WTC11 (cell line): ENCODE measurements around the gene GDPD4. TPM values are rescaled to one million over a fixed set of nuclear protein-coding genes. Genes with fewer than 3 reads are reported as not detected.

Experiments
- ATAC-seq: fragments of 200-7000 bp; cut with Tn5 transposase; 2 replicates; pipeline ENCODE4 v1.10.0; 2021; ENCODE audit warnings: mild to moderate bottlenecking, moderate library complexity
- CTCF ChIA-PET: fragments of 300-600 bp; sonication (Branson Sonifier 250); formaldehyde crosslinking; loops from one replicate; lab custom pipeline; 2021; ENCODE audit warnings: antibody characterized with exemption; lab: Charles Lee
- POLR2A ChIA-PET: fragments of 350-600 bp; sonication (Branson Sonifier 250); formaldehyde crosslinking; loops from one replicate; lab custom pipeline; 2021; ENCODE audit warnings: antibody characterized with exemption; lab: Charles Lee
- DNase-seq: peaks from one replicate; pipeline ENCODE4 v3.0.0; 2021; ENCODE audit warnings: low spot score
- H3K27ac Mint-ChIP-seq: 2 replicates; pipeline ENCODE4 v1.8.0; 2021; ENCODE audit warnings: mixed read lengths
- H3K27me3 Mint-ChIP-seq: 2 replicates; pipeline ENCODE4 v1.8.0; 2021; ENCODE audit warnings: low read depth, mild to moderate bottlenecking, moderate library complexity, mixed read lengths
- H3K36me3 Mint-ChIP-seq: 2 replicates; pipeline ENCODE4 v1.8.0; 2021; ENCODE audit warnings: mixed read lengths
- H3K4me1 Mint-ChIP-seq: 2 replicates; pipeline ENCODE4 v1.8.0; 2022; ENCODE audit warnings: mixed read lengths
- H3K4me3 Mint-ChIP-seq: 2 replicates; pipeline ENCODE4 v1.8.0; 2021; ENCODE audit warnings: mild to moderate bottlenecking, moderate library complexity, mixed read lengths
- H3K9me3 Mint-ChIP-seq: 2 replicates; pipeline ENCODE4 v1.8.0; 2021; ENCODE audit warnings: mixed read lengths
- CREM ChIP-seq: sonication (generic); formaldehyde crosslinking; IDR thresholded peaks from 2 replicates; pipeline ENCODE4 v1.8.1; 2022; ENCODE audit warnings: mild to moderate bottlenecking, missing genetic modification reagents, moderate library complexity
- EMX1 ChIP-seq: fragments of 250-450 bp; sonication (Bioruptor Pico); IDR thresholded peaks from 2 replicates; pipeline ENCODE4 v1.8.0; 2021; ENCODE audit warnings: mild to moderate bottlenecking
- ESRRA ChIP-seq: sonication (generic); formaldehyde crosslinking; IDR thresholded peaks from 2 replicates; pipeline ENCODE4 v1.8.1; 2022; ENCODE audit warnings: mild to moderate bottlenecking, missing genetic modification reagents, borderline replicate concordance
- KAT7 ChIP-seq: sonication (generic); formaldehyde crosslinking; IDR thresholded peaks from 2 replicates; pipeline ENCODE4 v1.8.1; 2023; ENCODE audit warnings: missing genetic modification reagents, mild to moderate bottlenecking, borderline replicate concordance
- MYBL2 ChIP-seq: sonication (generic); formaldehyde crosslinking; IDR thresholded peaks from 2 replicates; pipeline ENCODE4 v1.8.1; 2023; ENCODE audit warnings: mild to moderate bottlenecking, moderate library complexity, missing genetic modification reagents
- TCF7 ChIP-seq: sonication (generic); formaldehyde crosslinking; IDR thresholded peaks from 2 replicates; pipeline ENCODE4 v1.8.0; 2022; ENCODE audit warnings: mild to moderate bottlenecking, low read depth, missing genetic modification reagents, moderate library complexity
- ZBTB21 ChIP-seq: sonication (generic); formaldehyde crosslinking; IDR thresholded peaks from 2 replicates; pipeline ENCODE4 v1.8.1; 2023; ENCODE audit warnings: mild to moderate bottlenecking, missing genetic modification reagents, borderline replicate concordance
- ZNF121 ChIP-seq: sonication (generic); formaldehyde crosslinking; IDR thresholded peaks from 2 replicates; pipeline ENCODE4 v1.8.0; 2023; ENCODE audit warnings: missing genetic modification reagents
- ZNF219 ChIP-seq: sonication (generic); formaldehyde crosslinking; IDR thresholded peaks from 2 replicates; pipeline ENCODE4 v1.8.0; 2023; ENCODE audit warnings: missing genetic modification reagents, mild to moderate bottlenecking, borderline replicate concordance
- total RNA-seq: library from RNA; stranded (reverse); gene quantifications from 3 replicates; pipeline ENCODE4 v1.2.3, GENCODE V29; 2021
- TF ChIP-seq, protein P1 (sequence below): sonication (generic); formaldehyde crosslinking; IDR thresholded peaks from 2 replicates; pipeline ENCODE4 v1.8.1; 2022; ENCODE audit warnings: mild to moderate bottlenecking, moderate library complexity, missing genetic modification reagents
- TF ChIP-seq, protein P2 (sequence below): fragments of 250-450 bp; sonication (Bioruptor Pico); IDR thresholded peaks from 2 replicates; pipeline ENCODE4 v1.9.0; 2021; ENCODE audit warnings: moderate library complexity, mild to moderate bottlenecking, inconsistent platforms, borderline replicate concordance
- TF ChIP-seq, protein P3 (sequence below): sonication (generic); formaldehyde crosslinking; IDR thresholded peaks from 2 replicates; pipeline ENCODE4 v1.8.1; 2023; ENCODE audit warnings: mild to moderate bottlenecking, missing genetic modification reagents, moderate library complexity
- TF ChIP-seq, protein P4 (sequence below): sonication (generic); formaldehyde crosslinking; IDR thresholded peaks from 2 replicates; pipeline ENCODE4 v1.8.1; 2023; ENCODE audit warnings: mild to moderate bottlenecking, missing genetic modification reagents
- TF ChIP-seq, protein P5 (sequence below): sonication (generic); formaldehyde crosslinking; IDR thresholded peaks from 2 replicates; pipeline ENCODE4 v1.8.1; 2023; ENCODE audit warnings: mild to moderate bottlenecking, missing genetic modification reagents
- TF ChIP-seq, protein P6 (sequence below): sonication (generic); formaldehyde crosslinking; IDR thresholded peaks from 2 replicates; pipeline ENCODE4 v1.8.0; 2023; ENCODE audit warnings: missing genetic modification reagents
- TF ChIP-seq, protein P7 (sequence below): fragments of 250-450 bp; sonication (Bioruptor Pico); IDR thresholded peaks from 2 replicates; pipeline ENCODE4 v1.9.0; 2021; ENCODE audit warnings: mild to moderate bottlenecking
- TF ChIP-seq, protein P8 (sequence below): sonication (generic); formaldehyde crosslinking; IDR thresholded peaks from 2 replicates; pipeline ENCODE4 v1.8.0; 2022; ENCODE audit warnings: mild to moderate bottlenecking, missing genetic modification reagents

GDPD4 gene
- total RNA-seq, 1 experiment from 2014 or later: not detected

DNA sequence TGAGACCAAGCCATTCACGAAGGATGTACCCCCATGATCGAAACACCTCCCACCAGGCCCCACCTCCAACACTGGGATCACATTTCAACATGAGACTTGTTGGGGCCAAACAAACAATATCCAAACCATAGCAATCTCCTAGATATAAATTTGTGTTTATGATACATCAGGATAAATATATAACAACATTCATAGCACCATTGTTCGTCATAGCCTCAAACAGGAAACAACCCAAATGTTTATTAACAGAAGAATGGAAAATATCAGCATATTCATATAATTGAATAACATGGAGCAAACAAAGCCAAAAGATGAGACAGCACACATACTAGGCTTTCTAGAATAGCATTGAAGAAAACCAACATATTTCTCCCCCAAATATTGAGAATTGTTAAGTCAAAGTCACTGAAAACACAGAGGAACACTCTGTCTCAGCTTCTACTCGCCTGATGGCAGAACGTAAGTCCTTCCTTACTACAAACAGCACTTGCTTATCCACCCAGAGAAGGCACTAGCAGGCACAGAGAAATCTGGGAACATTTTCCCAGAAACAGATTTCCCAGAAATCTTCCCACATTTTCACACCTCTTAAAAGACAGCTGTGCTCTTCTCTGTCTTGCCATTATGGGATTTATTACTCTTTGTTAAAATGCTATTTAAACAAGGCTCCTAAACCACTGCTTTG lies 8.1 kb upstream of the GDPD4 start:
- TF ChIP-seq, protein P1, sequence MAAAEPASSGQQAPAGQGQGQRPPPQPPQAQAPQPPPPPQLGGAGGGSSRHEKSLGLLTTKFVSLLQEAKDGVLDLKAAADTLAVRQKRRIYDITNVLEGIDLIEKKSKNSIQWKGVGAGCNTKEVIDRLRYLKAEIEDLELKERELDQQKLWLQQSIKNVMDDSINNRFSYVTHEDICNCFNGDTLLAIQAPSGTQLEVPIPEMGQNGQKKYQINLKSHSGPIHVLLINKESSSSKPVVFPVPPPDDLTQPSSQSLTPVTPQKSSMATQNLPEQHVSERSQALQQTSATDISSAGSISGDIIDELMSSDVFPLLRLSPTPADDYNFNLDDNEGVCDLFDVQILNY (CRISPR knock-in tag): no peak
- TF ChIP-seq, protein P2, sequence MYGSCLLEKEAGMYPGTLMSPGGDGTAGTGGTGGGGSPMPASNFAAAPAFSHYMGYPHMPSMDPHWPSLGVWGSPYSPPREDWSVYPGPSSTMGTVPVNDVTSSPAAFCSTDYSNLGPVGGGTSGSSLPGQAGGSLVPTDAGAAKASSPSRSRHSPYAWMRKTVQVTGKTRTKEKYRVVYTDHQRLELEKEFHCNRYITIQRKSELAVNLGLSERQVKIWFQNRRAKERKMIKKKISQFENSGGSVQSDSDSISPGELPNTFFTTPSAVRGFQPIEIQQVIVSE (CRISPR knock-in tag): no peak
- TF ChIP-seq, protein P3, sequence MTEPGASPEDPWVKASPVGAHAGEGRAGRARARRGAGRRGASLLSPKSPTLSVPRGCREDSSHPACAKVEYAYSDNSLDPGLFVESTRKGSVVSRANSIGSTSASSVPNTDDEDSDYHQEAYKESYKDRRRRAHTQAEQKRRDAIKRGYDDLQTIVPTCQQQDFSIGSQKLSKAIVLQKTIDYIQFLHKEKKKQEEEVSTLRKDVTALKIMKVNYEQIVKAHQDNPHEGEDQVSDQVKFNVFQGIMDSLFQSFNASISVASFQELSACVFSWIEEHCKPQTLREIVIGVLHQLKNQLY (CRISPR knock-in tag): no peak
- no peak for TF ChIP-seq EMX1 (CRISPR knock-in tag)
- TF ChIP-seq, protein P4, sequence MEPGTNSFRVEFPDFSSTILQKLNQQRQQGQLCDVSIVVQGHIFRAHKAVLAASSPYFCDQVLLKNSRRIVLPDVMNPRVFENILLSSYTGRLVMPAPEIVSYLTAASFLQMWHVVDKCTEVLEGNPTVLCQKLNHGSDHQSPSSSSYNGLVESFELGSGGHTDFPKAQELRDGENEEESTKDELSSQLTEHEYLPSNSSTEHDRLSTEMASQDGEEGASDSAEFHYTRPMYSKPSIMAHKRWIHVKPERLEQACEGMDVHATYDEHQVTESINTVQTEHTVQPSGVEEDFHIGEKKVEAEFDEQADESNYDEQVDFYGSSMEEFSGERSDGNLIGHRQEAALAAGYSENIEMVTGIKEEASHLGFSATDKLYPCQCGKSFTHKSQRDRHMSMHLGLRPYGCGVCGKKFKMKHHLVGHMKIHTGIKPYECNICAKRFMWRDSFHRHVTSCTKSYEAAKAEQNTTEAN: no peak
- no peak for TF ChIP-seq TCF7 (CRISPR knock-in tag)
- TF ChIP-seq ESRRA (CRISPR knock-in tag): no peak
- TF ChIP-seq ZNF219 (CRISPR knock-in tag): no peak
- TF ChIP-seq, protein P5, sequence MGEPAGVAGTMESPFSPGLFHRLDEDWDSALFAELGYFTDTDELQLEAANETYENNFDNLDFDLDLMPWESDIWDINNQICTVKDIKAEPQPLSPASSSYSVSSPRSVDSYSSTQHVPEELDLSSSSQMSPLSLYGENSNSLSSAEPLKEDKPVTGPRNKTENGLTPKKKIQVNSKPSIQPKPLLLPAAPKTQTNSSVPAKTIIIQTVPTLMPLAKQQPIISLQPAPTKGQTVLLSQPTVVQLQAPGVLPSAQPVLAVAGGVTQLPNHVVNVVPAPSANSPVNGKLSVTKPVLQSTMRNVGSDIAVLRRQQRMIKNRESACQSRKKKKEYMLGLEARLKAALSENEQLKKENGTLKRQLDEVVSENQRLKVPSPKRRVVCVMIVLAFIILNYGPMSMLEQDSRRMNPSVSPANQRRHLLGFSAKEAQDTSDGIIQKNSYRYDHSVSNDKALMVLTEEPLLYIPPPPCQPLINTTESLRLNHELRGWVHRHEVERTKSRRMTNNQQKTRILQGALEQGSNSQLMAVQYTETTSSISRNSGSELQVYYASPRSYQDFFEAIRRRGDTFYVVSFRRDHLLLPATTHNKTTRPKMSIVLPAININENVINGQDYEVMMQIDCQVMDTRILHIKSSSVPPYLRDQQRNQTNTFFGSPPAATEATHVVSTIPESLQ: no peak
- H3K27me3 Mint-ChIP-seq: no peaks in the 10 kb centered on the region
- ChIA-PET CTCF (interaction anchor here (0.7 kb wide), 1 partner anchor 218 kb away, joined by 3 read pairs; no protein-coding TSS in a partner anchor), POLR2A (no interaction called here)
- ATAC-seq (no peak), DNase-seq (no peak)
- H3K27ac Mint-ChIP-seq: no peak overlapping the region; the same call in 1 of the 2 replicates
- no peaks in the 10 kb centered on the region for H3K9me3 Mint-ChIP-seq
- H3K36me3 Mint-ChIP-seq: no peaks in the 10 kb centered on the region
- H3K4me3 Mint-ChIP-seq: no peak overlapping the region
- H3K4me1 Mint-ChIP-seq: peaks cover 11% of the 10 kb centered on the region

DNA sequence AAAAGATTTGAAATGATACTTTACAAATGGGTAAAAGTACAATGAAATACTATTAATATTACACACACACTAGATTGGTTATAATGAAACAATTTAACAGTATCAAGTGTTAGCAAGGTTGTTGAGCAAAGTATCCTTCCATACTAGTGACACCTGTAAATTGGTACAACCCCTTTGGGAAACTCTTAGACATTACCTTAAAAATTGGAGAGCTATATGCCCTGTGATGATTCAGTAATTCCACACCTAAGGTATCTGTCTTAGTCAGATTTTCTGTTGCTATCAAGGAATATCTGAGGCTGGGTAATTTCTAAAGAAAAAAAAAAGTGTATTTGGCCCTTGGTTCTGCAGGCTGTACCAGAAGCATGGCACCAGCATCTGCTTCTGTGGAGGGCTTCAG lies 7.4 kb upstream of the GDPD4 start:
- Mint-ChIP-seq H3K4me1 (peaks cover 11% of the 10 kb centered on the region), H3K4me3 (no peak overlapping the region), H3K9me3 (no peaks in the 10 kb centered on the region), H3K27ac (no peak overlapping the region; the same call in 1 of the 2 replicates), H3K36me3 (no peaks in the 10 kb centered on the region), H3K27me3 (no peaks in the 10 kb centered on the region)
- no peak for ATAC-seq
- ChIA-PET POLR2A (interaction anchor here (0.6 kb wide), 1 partner anchor 71 kb away, joined by 3 read pairs; no protein-coding TSS in a partner anchor), CTCF (interaction anchor here (0.7 kb wide), 1 partner anchor 218 kb away, joined by 3 read pairs; no protein-coding TSS in a partner anchor)
- no peak for DNase-seq
- TF ChIP-seq ZBTB21 (no peak), MYBL2 (CRISPR knock-in tag) (no peak), ZNF121 (CRISPR knock-in tag) (no peak), CREM (no peak), KAT7 (CRISPR knock-in tag) (no peak), ESRRA (CRISPR knock-in tag) (no peak)
- TF ChIP-seq, protein P4: no peak
- TF ChIP-seq, protein P6, sequence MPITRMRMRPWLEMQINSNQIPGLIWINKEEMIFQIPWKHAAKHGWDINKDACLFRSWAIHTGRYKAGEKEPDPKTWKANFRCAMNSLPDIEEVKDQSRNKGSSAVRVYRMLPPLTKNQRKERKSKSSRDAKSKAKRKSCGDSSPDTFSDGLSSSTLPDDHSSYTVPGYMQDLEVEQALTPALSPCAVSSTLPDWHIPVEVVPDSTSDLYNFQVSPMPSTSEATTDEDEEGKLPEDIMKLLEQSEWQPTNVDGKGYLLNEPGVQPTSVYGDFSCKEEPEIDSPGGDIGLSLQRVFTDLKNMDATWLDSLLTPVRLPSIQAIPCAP (CRISPR knock-in tag): no peak
- TF ChIP-seq, protein P7, sequence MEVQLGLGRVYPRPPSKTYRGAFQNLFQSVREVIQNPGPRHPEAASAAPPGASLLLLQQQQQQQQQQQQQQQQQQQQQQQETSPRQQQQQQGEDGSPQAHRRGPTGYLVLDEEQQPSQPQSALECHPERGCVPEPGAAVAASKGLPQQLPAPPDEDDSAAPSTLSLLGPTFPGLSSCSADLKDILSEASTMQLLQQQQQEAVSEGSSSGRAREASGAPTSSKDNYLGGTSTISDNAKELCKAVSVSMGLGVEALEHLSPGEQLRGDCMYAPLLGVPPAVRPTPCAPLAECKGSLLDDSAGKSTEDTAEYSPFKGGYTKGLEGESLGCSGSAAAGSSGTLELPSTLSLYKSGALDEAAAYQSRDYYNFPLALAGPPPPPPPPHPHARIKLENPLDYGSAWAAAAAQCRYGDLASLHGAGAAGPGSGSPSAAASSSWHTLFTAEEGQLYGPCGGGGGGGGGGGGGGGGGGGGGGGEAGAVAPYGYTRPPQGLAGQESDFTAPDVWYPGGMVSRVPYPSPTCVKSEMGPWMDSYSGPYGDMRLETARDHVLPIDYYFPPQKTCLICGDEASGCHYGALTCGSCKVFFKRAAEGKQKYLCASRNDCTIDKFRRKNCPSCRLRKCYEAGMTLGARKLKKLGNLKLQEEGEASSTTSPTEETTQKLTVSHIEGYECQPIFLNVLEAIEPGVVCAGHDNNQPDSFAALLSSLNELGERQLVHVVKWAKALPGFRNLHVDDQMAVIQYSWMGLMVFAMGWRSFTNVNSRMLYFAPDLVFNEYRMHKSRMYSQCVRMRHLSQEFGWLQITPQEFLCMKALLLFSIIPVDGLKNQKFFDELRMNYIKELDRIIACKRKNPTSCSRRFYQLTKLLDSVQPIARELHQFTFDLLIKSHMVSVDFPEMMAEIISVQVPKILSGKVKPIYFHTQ: no peak
- TF ChIP-seq, protein P8, sequence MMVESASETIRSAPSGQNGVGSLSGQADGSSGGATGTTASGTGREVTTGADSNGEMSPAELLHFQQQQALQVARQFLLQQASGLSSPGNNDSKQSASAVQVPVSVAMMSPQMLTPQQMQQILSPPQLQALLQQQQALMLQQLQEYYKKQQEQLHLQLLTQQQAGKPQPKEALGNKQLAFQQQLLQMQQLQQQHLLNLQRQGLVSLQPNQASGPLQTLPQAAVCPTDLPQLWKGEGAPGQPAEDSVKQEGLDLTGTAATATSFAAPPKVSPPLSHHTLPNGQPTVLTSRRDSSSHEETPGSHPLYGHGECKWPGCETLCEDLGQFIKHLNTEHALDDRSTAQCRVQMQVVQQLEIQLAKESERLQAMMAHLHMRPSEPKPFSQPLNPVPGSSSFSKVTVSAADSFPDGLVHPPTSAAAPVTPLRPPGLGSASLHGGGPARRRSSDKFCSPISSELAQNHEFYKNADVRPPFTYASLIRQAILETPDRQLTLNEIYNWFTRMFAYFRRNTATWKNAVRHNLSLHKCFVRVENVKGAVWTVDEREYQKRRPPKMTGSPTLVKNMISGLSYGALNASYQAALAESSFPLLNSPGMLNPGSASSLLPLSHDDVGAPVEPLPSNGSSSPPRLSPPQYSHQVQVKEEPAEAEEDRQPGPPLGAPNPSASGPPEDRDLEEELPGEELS: no peak
